MCF 10A (cell line): ENCODE measurements around the gene PICALM. TPM values are rescaled to one million over a fixed set of nuclear protein-coding genes. Genes with fewer than 3 reads are reported as not detected.

Source experiments
- BruUV-seq: library from RNA; stranded (reverse); fragments of 400-500 nt; replicated peaks from 2 replicates; lab custom pipeline; 2021; lab: Mats Ljungman, UMichigan
- CTCF ChIA-PET: fragments of 300-600 bp; sonication (Branson Sonifier 250); formaldehyde crosslinking; extraction: SDS; loops from one replicate; lab custom pipeline; 2021; ENCODE audit warnings: antibody characterized with exemption, inconsistent platforms; lab: Yijun Ruan, JAX
- POLR2A ChIA-PET: fragments of 300-600, 350-650 bp; sonication (Branson Sonifier 250); formaldehyde crosslinking; extraction: SDS; loops from one replicate; lab custom pipeline; 2020; ENCODE audit warnings: antibody characterized with exemption, inconsistent platforms; lab: Yijun Ruan, JAX
- DNase-seq: peaks from one replicate; pipeline ENCODE4 v3.0.0-alpha.2; 2018; ENCODE audit not compliant: unreplicated experiment
- H3K27ac Mint-ChIP-seq: one replicate; pipeline ENCODE4 v1.8.0; 2022; ENCODE audit warnings: mild to moderate bottlenecking, low read depth, mixed read lengths; ENCODE audit not compliant: unreplicated experiment
- H3K27me3 Mint-ChIP-seq: one replicate; pipeline ENCODE4 v1.8.0; 2022; ENCODE audit warnings: mixed read lengths; ENCODE audit not compliant: insufficient read depth, unreplicated experiment
- H3K36me3 Mint-ChIP-seq: one replicate; pipeline ENCODE4 v1.8.0; 2022; ENCODE audit warnings: mild to moderate bottlenecking, moderate library complexity, mixed read lengths; ENCODE audit not compliant: insufficient read depth, unreplicated experiment
- H3K4me1 Mint-ChIP-seq: one replicate; pipeline ENCODE4 v1.8.0; 2022; ENCODE audit warnings: mixed read lengths; ENCODE audit not compliant: insufficient read depth, unreplicated experiment
- H3K4me3 Mint-ChIP-seq: one replicate; pipeline ENCODE4 v1.8.0; 2022; ENCODE audit warnings: mild to moderate bottlenecking, moderate library complexity, mixed read lengths; ENCODE audit not compliant: unreplicated experiment
- H3K9me3 Mint-ChIP-seq: one replicate; pipeline ENCODE4 v1.8.0; 2022; ENCODE audit warnings: mixed read lengths; ENCODE audit not compliant: unreplicated experiment
- intact Hi-C: fragments of 100-400 bp; cut with micrococcal nuclease; formaldehyde crosslinking; loops from 2 replicates; pipeline ENCODE4 v1.14.1; 2022
- total RNA-seq: library from RNA; stranded (reverse); gene quantifications from 2 replicates; pipeline ENCODE4 v1.2.3, GENCODE V29; 2022
- TF ChIP-seq, protein P1 (sequence below): fragments of 200-600 bp; IDR thresholded peaks from one replicate; pipeline ENCODE4 v1.8.0; 2022; ENCODE audit warnings: antibody characterized with exemption, mild to moderate bottlenecking; ENCODE audit not compliant: unreplicated experiment

PICALM gene
- total RNA-seq, 1 experiment from 2014 or later: 137 TPM

DNA sequence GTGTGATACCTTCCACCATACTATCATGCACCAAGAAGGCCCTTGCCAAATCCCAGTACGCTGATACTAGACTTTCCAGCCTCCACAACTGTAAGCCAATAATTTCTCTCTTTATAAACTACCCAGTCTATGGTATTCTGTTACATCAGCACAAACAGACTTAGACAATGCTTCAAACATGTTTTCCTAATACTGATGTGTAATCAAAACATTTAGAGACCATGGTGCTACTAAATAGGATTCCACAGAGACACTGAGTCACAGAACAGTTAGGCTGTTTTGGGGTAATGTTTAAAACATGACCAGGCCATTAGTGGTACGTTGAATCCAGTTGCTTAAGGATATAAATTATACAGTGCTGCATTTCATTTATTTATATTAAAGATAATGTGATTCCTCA is 103.7 kb downstream of the PICALM start:
- Mint-ChIP-seq H3K4me1 (no peaks in the 10 kb centered on the region), H3K27ac (no peak overlapping the region)
- intact Hi-C loops: no loop called here

DNA sequence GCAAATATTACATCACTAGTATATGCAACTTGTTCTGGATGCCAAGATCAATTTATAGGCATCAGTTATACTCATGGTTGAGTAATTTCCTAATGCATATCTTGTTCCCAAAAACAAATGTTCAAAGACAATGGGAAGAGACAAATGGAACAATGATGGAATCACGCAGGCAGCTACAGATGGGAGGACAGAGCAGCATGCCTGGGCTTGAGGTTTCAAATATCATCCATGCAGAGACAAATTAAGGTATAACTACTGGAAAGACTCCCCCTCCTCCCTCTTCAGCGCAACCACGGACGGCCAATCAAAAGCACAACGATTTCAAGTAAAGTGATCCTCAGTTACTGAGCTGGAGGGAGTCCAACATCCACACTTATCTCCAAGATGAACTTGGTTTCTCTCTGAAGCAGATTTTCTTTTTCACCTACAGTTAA is 106.9 kb downstream of the PICALM start:
- CTCF ChIA-PET: interaction anchor here (1.2 to 1.6 kb wide), 2 partner anchors 10 to 12 kb away, joined by 3 to 4 read pairs; no protein-coding TSS in a partner anchor
- H3K4me1 Mint-ChIP-seq: no peaks in the 10 kb centered on the region
- TF ChIP-seq, protein P1, sequence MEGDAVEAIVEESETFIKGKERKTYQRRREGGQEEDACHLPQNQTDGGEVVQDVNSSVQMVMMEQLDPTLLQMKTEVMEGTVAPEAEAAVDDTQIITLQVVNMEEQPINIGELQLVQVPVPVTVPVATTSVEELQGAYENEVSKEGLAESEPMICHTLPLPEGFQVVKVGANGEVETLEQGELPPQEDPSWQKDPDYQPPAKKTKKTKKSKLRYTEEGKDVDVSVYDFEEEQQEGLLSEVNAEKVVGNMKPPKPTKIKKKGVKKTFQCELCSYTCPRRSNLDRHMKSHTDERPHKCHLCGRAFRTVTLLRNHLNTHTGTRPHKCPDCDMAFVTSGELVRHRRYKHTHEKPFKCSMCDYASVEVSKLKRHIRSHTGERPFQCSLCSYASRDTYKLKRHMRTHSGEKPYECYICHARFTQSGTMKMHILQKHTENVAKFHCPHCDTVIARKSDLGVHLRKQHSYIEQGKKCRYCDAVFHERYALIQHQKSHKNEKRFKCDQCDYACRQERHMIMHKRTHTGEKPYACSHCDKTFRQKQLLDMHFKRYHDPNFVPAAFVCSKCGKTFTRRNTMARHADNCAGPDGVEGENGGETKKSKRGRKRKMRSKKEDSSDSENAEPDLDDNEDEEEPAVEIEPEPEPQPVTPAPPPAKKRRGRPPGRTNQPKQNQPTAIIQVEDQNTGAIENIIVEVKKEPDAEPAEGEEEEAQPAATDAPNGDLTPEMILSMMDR: no peak
- no TSS peak for BruUV-seq
- no peaks in the 10 kb centered on the region for H3K27me3 Mint-ChIP-seq
- no peaks in the 10 kb centered on the region for H3K9me3 Mint-ChIP-seq
- peaks cover 47% of the 10 kb centered on the region for H3K36me3 Mint-ChIP-seq
- no peak for DNase-seq
- POLR2A ChIA-PET: interaction anchor here (0.9 to 2.7 kb wide), 2 partner anchors 13 to 14 kb away, joined by 4 to 8 read pairs; no protein-coding TSS in a partner anchor
- H3K4me3 Mint-ChIP-seq: no peak overlapping the region
- no peak overlapping the region for H3K27ac Mint-ChIP-seq
- intact Hi-C loops: no loop called here

More for the DNA sequence above, 103.7 kb downstream of the PICALM start:
- CTCF ChIA-PET: interaction anchor here (1.0 kb wide), 1 partner anchor 138 kb away, joined by 3 read pairs; no protein-coding TSS in a partner anchor
- H3K36me3 Mint-ChIP-seq: peaks cover 60% of the 10 kb centered on the region
- no peak for DNase-seq
- BruUV-seq: no TSS peak
- H3K4me3 Mint-ChIP-seq: no peak overlapping the region
- H3K9me3 Mint-ChIP-seq: no peaks in the 10 kb centered on the region
- POLR2A ChIA-PET: interaction anchor here (0.9 to 1.2 kb wide), 2 partner anchors 21 to 501 kb away, joined by 3 to 5 read pairs; no protein-coding TSS in a partner anchor
- H3K27me3 Mint-ChIP-seq: no peaks in the 10 kb centered on the region
- TF ChIP-seq, protein P1: no peak

DNA sequence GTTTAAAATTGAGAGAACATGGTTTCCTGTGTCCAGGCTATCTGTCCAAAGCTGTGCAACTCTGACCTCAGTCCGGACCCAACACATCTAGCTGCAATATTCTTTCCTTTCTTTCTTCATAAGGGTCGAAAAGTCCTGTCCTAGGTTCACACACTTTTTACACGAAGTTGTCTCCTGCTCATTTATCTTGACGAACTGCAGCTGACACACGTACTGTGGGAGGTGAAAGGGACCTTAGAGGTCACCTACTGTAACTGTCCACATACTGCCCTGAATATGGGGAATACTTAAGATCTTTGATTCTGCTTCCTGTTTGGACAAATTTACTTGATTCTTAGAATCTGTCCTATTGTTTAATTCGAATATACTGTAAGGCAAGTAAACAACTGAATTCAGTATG is 107.8 kb downstream of the PICALM start:
- peaks cover 51% of the 10 kb centered on the region for H3K36me3 Mint-ChIP-seq
- H3K27ac Mint-ChIP-seq: no peak overlapping the region
- intact Hi-C loops: no loop called here
- ChIA-PET CTCF (interaction anchor here (0.7 to 1.6 kb wide), 3 partner anchors 9 to 97 kb away, joined by 3 to 4 read pairs (median 3); no protein-coding TSS in a partner anchor), POLR2A (interaction anchor here (0.7 kb wide), 1 partner anchor 295 kb away, joined by 3 read pairs; no protein-coding TSS in a partner anchor)
- H3K4me3 Mint-ChIP-seq: no peak overlapping the region
- no peaks in the 10 kb centered on the region for H3K27me3 Mint-ChIP-seq
- H3K9me3 Mint-ChIP-seq: no peaks in the 10 kb centered on the region
- no TSS peak for BruUV-seq
- DNase-seq: no peak
- no peaks in the 10 kb centered on the region for H3K4me1 Mint-ChIP-seq
- TF ChIP-seq, protein P1: no peak

- BruUV-seq: no TSS peak
- Mint-ChIP-seq H3K4me1 (no peaks in the 10 kb centered on the region), H3K4me3 (no peak overlapping the region), H3K27me3 (no peaks in the 10 kb centered on the region), H3K36me3 (peaks cover 49% of the 10 kb centered on the region), H3K27ac (no peak overlapping the region), H3K9me3 (no peaks in the 10 kb centered on the region)
- CTCF ChIA-PET: no interaction called here
- POLR2A ChIA-PET: no interaction called here
- intact Hi-C loops: no loop called here
- TF ChIP-seq, protein P1: no peak
- no peak for DNase-seq
Observed at GRCh38 chr11:85960678-85961077, 108.2 kb downstream of the PICALM start.
